HEK293 (cell line): ENCODE measurements around the gene NLK.

Source experiments
- CTCF ChIA-PET: fragments of 350-600 bp; formaldehyde crosslinking; extraction: SDS; loops from one replicate; lab custom pipeline; 2021; ENCODE audit warnings: antibody characterized with exemption; lab: Yijun Ruan, JAX
- POLR2A ChIA-PET: fragments of 300-600 bp; formaldehyde crosslinking; extraction: SDS; loops from one replicate; lab custom pipeline; 2020; ENCODE audit warnings: antibody characterized with exemption, inconsistent platforms; lab: Yijun Ruan, JAX
- H3K27ac ChIP-seq: fragments of 200-500 bp; sonication (Bioruptor generic); 2 replicates; pipeline ENCODE4 v1.5.1; 2014; ENCODE audit warnings: low read depth, low read length, control low read depth, inconsistent platforms; ENCODE audit errors: extremely low read depth
- H3K36me3 ChIP-seq, 2 experiments: fragments of 200-500 bp in 1 of 2; sonication (Bioruptor generic) in 1 of 2; 1 replicate in 1 of 2; 2 replicates in 1 of 2; pipeline ENCODE4 v1.5.1; 2014 to 2017; ENCODE audit warnings: inconsistent platforms in 2 of 2, low read length in 2 of 2; ENCODE audit not compliant: control insufficient read depth in 2 of 2, insufficient read depth in 1 of 2
- H3K4me1 ChIP-seq: fragments of 200-500 bp; sonication (Bioruptor generic); 2 replicates; pipeline ENCODE4 v1.5.1; 2014; ENCODE audit warnings: mild to moderate bottlenecking, low read length, inconsistent platforms; ENCODE audit not compliant: control insufficient read depth, insufficient read depth
- H3K4me3 ChIP-seq: 2 replicates; pipeline ENCODE4 v1.5.1; 2011; ENCODE audit warnings: low read depth, mild to moderate bottlenecking, control low read depth, low read length, moderate library complexity
- H3K9me3 ChIP-seq: fragments of 200-500 bp; sonication (Bioruptor generic); 2 replicates; pipeline ENCODE4 v1.5.1; 2014; ENCODE audit warnings: low read depth, low read length, inconsistent platforms; ENCODE audit not compliant: control insufficient read depth, insufficient read depth
- GLI2 ChIP-seq: fragments of 450-650 bp; formaldehyde crosslinking; IDR thresholded peaks from 2 replicates; pipeline ENCODE4; 2017; ENCODE audit warnings: missing biosample characterization, missing genetic modification characterization, low read depth, borderline replicate concordance
- GLIS2 ChIP-seq: fragments of 450-650 bp; formaldehyde crosslinking; IDR thresholded peaks from 2 replicates; pipeline ENCODE4 v1.5.1; 2016; ENCODE audit warnings: missing biosample characterization, missing genetic modification characterization
- PBX3 ChIP-seq: sonication (generic); formaldehyde crosslinking; IDR thresholded peaks from 2 replicates; pipeline ENCODE4 v1.8.1; 2022; ENCODE audit warnings: mild to moderate bottlenecking, moderate library complexity, missing genetic modification reagents
- YY1 ChIP-seq: fragments of 450-650 bp; formaldehyde crosslinking; IDR thresholded peaks from 2 replicates; pipeline ENCODE4 v1.5.1; 2018; ENCODE audit warnings: missing biosample characterization, missing genetic modification characterization
- ZBTB11 ChIP-seq: fragments of 450-650 bp; formaldehyde crosslinking; conservative IDR thresholded peaks from 2 replicates; pipeline ENCODE4 v1.5.1; 2016; ENCODE audit warnings: low read depth, missing biosample characterization, missing genetic modification characterization
- ZBTB7A ChIP-seq: fragments of 450-650 bp; formaldehyde crosslinking; IDR thresholded peaks from 2 replicates; pipeline ENCODE4 v1.5.1; 2016; ENCODE audit warnings: low read depth, missing biosample characterization, missing genetic modification characterization
- ZFHX2 ChIP-seq: fragments of 450-650 bp; formaldehyde crosslinking; conservative IDR thresholded peaks from 2 replicates; pipeline ENCODE4 v1.5.1; 2016; ENCODE audit warnings: missing biosample characterization, missing genetic modification characterization
- ZNF24 ChIP-seq: fragments of 450-650 bp; formaldehyde crosslinking; IDR thresholded peaks from 2 replicates; pipeline ENCODE4 v1.5.1; 2016; ENCODE audit warnings: missing biosample characterization, missing genetic modification characterization
- ZNF362 ChIP-seq: fragments of 450-650 bp; formaldehyde crosslinking; IDR thresholded peaks from 2 replicates; pipeline ENCODE4 v1.5.1; 2016; ENCODE audit warnings: missing biosample characterization, missing genetic modification characterization
- ZNF426 ChIP-seq: fragments of 450-650 bp; formaldehyde crosslinking; IDR thresholded peaks from 2 replicates; pipeline ENCODE4 v1.5.1; 2017; ENCODE audit warnings: missing biosample characterization, missing genetic modification characterization, mild to moderate bottlenecking, inconsistent platforms, moderate library complexity
- ZNF488 ChIP-seq: fragments of 450-650 bp; formaldehyde crosslinking; IDR thresholded peaks from 2 replicates; pipeline ENCODE4 v1.5.1; 2016; ENCODE audit warnings: missing biosample characterization, missing genetic modification characterization
- ZNF624 ChIP-seq: fragments of 450-650 bp; formaldehyde crosslinking; IDR thresholded peaks from 2 replicates; pipeline ENCODE4 v1.5.1; 2017; ENCODE audit warnings: missing biosample characterization, missing genetic modification characterization
- ZNF629 ChIP-seq: fragments of 450-650 bp; formaldehyde crosslinking; IDR thresholded peaks from 2 replicates; pipeline ENCODE4 v1.5.1; 2017; ENCODE audit warnings: missing biosample characterization, missing genetic modification characterization

Gene NLK

GRCh38 chr17:28225271-28225670 is 182.8 kb downstream of the NLK start:
- H3K36me3 ChIP-seq, result no peaks in the 10 kb centered on the region
- CTCF ChIA-PET, result interaction anchor here (1.8 kb wide), 1 partner anchor 26 kb away, joined by 5 read pairs; no protein-coding TSS in a partner anchor
- POLR2A ChIA-PET, result no interaction called here
- no peaks in the 10 kb centered on the region for H3K9me3 ChIP-seq
- TF ChIP-seq ZFHX2 (0 out of 2 replicates have a peak, but pooled peaks have one; percentile 12), GLI2 (tag by site-specific recombination) (no peak)
- H3K4me1 ChIP-seq, result peaks cover 3% of the 10 kb centered on the region; the same call in 1 of the 2 replicates
- H3K4me3 ChIP-seq, result no peak overlapping the region
- H3K27ac ChIP-seq, result no peak overlapping the region

GRCh38 chr17:28225867-28226266 is 183.4 kb downstream of the NLK start:
- POLR2A ChIA-PET, result no interaction called here
- Histone ChIP-seq H3K9me3 (no peaks in the 10 kb centered on the region), H3K4me3 (no peak overlapping the region), H3K27ac (no peak overlapping the region), H3K4me1 (peaks cover 3% of the 10 kb centered on the region; the same call in 1 of the 2 replicates), H3K36me3 (no peaks in the 10 kb centered on the region)
- CTCF ChIA-PET, result interaction anchor here (1.8 kb wide), 1 partner anchor 25 kb away, joined by 5 read pairs; no protein-coding TSS in a partner anchor
- TF ChIP-seq ZNF488, result no peak
- TF ChIP-seq ZBTB7A (tag by site-specific recombination), result no peak
- no peak for TF ChIP-seq YY1 (tag by site-specific recombination)
- no peak for TF ChIP-seq ZNF24 (tag by site-specific recombination)
- no peak for TF ChIP-seq ZBTB11 (tag by site-specific recombination)
- no peak for TF ChIP-seq ZNF426 (tag by site-specific recombination)
- TF ChIP-seq GLIS2 (tag by site-specific recombination), result no peak
- TF ChIP-seq ZNF629 (tag by site-specific recombination), result no peak
- TF ChIP-seq ZNF624 (tag by site-specific recombination), result no peak
- no peak for TF ChIP-seq PBX3 (CRISPR knock-in tag)

- H3K4me3 ChIP-seq, result peak overlapping the region; percentile 49
- H3K4me1 ChIP-seq, result peaks cover 3% of the 10 kb centered on the region; the same call in 1 of the 2 replicates
- H3K27ac ChIP-seq, result peak overlapping the region; percentile 71; the same call in 1 of the 2 replicates
- H3K36me3 ChIP-seq, result no peaks in the 10 kb centered on the region
- TF ChIP-seq PBX3 (CRISPR knock-in tag) (peak; percentile 46; the same call in 1 of the 2 replicates), ZNF362 (no peak)
- no peaks in the 10 kb centered on the region for H3K9me3 ChIP-seq
- ChIA-PET POLR2A (interaction anchor here (1.4 kb wide), 1 partner anchor 25 kb away, joined by 3 read pairs; no protein-coding TSS in a partner anchor), CTCF (interaction anchor here (1.8 kb wide), 1 partner anchor 25 kb away, joined by 5 read pairs; no protein-coding TSS in a partner anchor)
Observed at GRCh38 chr17:28226563-28227315, 184.3 kb downstream of the NLK start.
